Stomach smooth muscle (tissue), 2 donors: Measurements from ENCODE around the gene TMPRSS15.

Source experiments
- H3K27ac ChIP-seq: one replicate; pipeline ENCODE4 v1.7.0; 2013; ENCODE audit warnings: mild to moderate bottlenecking, low read length, inconsistent platforms
- H3K27me3 ChIP-seq, 2 donors: one replicate each; pipeline ENCODE4 v1.7.0; 2013; ENCODE audit warnings: low read length in 2 of 2; ENCODE audit not compliant: insufficient read depth in 2 of 2, control insufficient read depth in 1 of 2
- H3K36me3 ChIP-seq, 2 donors: one replicate each; pipeline ENCODE4 v1.7.0; 2013; ENCODE audit warnings: low read length in 2 of 2; ENCODE audit not compliant: control insufficient read depth in 2 of 2, insufficient read depth in 2 of 2
- H3K4me1 ChIP-seq: one replicate; pipeline ENCODE4 v1.7.0; 2013; ENCODE audit warnings: low read length; ENCODE audit not compliant: control insufficient read depth, insufficient read depth
- H3K4me3 ChIP-seq, 2 donors: one replicate each; pipeline ENCODE4 v1.7.0; 2013; ENCODE audit warnings: low read length in 2 of 2
- H3K9ac ChIP-seq, 2 donors: one replicate each; pipeline ENCODE4 v1.7.0; 2013; ENCODE audit warnings: low read length in 2 of 2, mild to moderate bottlenecking in 1 of 2
- H3K9me3 ChIP-seq, 2 donors: one replicate each; pipeline ENCODE4 v1.7.0; 2013; ENCODE audit warnings: low read length in 2 of 2; ENCODE audit not compliant: control insufficient read depth in 2 of 2
- donor health status: healthy.
- donor health status: Pancreatic carcinoma.

Gene TMPRSS15

DNA sequence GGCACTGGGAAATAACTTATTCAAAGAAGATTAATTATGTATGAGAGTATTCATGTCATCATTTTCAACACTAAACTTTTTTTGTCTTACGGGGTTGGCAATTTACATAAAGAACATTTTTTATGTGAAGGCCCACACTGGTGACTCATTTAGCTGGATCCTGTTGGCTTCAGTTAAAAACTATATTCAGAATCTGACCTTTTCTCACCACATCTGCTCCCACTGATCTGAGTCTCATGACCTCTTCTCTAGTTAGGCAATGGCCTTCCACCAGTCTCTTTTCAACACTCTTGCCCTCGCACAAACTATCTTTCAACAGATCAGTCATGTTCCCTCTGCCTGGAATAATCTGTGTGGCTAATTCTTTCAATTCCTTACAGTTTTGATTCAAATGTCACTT, 53.4 kb downstream of the TMPRSS15 start:
- H3K27me3 ChIP-seq, result no peaks in the 10 kb centered on the region
- no peak overlapping the region for H3K27ac ChIP-seq
- no peak overlapping the region for H3K9ac ChIP-seq
- H3K36me3 ChIP-seq, result no peaks in the 10 kb centered on the region
- H3K4me3 ChIP-seq, result no peak overlapping the region
- H3K9me3 ChIP-seq, result no peaks in the 10 kb centered on the region
- no peaks in the 10 kb centered on the region for H3K4me1 ChIP-seq

DNA sequence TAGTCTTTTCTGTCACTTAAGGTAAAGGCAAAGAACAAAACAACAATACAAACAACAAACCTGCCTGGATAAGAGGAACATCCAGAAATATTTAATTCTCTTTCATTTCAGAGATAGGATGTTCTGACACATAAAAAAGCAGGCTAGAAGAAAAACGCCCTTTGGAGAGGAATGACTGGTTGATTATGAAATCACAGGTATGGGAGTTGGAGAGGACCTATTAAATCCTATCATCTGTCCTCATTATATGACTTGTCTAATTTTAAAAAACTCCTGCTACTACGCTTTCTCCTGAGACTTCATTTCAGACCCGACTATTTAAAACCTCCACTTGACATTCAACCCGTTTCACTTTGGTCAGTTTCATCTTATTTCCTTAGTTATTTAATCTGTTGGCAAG, 54.1 kb downstream of the TMPRSS15 start:
- H3K9me3 ChIP-seq, result no peaks in the 10 kb centered on the region
- H3K36me3 ChIP-seq, result no peaks in the 10 kb centered on the region
- no peak overlapping the region for H3K9ac ChIP-seq
- H3K4me3 ChIP-seq, result no peak overlapping the region
- no peak overlapping the region for H3K27ac ChIP-seq
- no peaks in the 10 kb centered on the region for H3K4me1 ChIP-seq
- H3K27me3 ChIP-seq, result no peaks in the 10 kb centered on the region

GRCh38 chr21:18340387-18340942, 63.1 kb downstream of the TMPRSS15 start:
- Histone ChIP-seq H3K27me3 (no peaks in the 10 kb centered on the region), H3K4me3 (no peak overlapping the region), H3K9me3 (no peaks in the 10 kb centered on the region), H3K36me3 (no peaks in the 10 kb centered on the region), H3K4me1 (no peaks in the 10 kb centered on the region), H3K27ac (no peak overlapping the region), H3K9ac (no peak overlapping the region)

DNA sequence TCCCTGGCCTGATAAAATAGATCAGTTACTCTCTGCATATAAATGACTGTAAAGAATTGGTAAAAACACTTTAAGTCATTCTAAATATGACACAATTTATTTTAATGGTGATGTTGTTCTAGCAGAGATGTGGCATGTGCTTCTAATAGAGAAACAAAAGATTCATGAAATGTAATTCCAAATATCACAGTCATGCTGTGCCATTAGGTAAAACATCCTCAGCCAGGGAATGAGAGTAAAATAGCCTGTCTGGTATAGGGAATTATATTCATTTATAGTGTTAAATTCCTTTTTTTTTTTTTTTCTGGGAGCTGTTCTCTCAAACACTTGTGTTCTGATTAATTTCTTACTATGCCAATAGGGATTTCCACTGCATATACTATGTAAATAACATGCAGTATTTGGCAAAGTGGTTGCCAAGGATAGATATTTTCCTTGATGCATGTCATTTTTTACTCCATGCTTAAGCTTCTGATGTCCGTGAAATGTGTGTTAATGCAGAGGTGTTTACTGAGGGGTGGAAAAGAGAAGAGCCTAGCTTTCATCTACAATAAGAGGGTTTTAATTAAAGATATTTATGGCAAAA, 67.8 kb downstream of the TMPRSS15 start:
- Histone ChIP-seq H3K27ac (no peak overlapping the region), H3K9me3 (no peaks in the 10 kb centered on the region), H3K4me1 (no peaks in the 10 kb centered on the region), H3K27me3 (no peaks in the 10 kb centered on the region), H3K4me3 (no peak overlapping the region), H3K36me3 (no peaks in the 10 kb centered on the region), H3K9ac (no peak overlapping the region)

DNA sequence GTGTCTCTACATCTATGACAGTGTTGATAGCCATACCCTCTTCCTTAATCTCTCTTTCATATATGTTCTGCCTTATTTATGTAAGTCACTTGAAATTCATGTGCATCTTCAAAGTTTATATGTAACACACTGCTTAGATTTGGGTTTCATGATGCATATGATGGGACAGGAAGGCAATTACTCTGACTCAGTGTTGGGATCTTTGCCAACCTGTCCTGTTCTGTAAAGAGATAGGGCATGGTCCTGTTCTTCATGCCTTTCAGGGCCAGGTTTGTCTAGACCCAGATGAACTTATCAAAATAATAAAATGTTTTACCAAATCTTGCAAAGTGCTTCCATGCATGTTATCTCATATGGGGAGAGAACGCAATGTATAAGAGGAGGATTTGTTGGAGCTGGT, 69.5 kb downstream of the TMPRSS15 start:
- H3K9me3 ChIP-seq, result no peaks in the 10 kb centered on the region

GRCh38 chr21:18318156-18318555, 85.4 kb downstream of the TMPRSS15 start:
- Histone ChIP-seq H3K9me3 (no peaks in the 10 kb centered on the region), H3K27me3 (no peaks in the 10 kb centered on the region), H3K9ac (no peak overlapping the region), H3K27ac (no peak overlapping the region), H3K4me1 (no peaks in the 10 kb centered on the region), H3K36me3 (no peaks in the 10 kb centered on the region), H3K4me3 (no peak overlapping the region)

More for the DNA sequence above, 69.5 kb downstream of the TMPRSS15 start:
- Histone ChIP-seq H3K36me3 (no peaks in the 10 kb centered on the region), H3K27ac (no peak overlapping the region), H3K4me1 (no peaks in the 10 kb centered on the region), H3K9ac (no peak overlapping the region), H3K27me3 (no peaks in the 10 kb centered on the region), H3K4me3 (no peak overlapping the region)

GRCh38 chr21:18298228-18298627, 105.4 kb downstream of the TMPRSS15 start:
- no peaks in the 10 kb centered on the region for H3K27me3 ChIP-seq
- H3K4me3 ChIP-seq, result no peak overlapping the region

GRCh38 chr21:18294100-18294499, 109.5 kb downstream of the TMPRSS15 start:
- no peak overlapping the region for H3K27ac ChIP-seq

More at GRCh38 chr21:18298228-18298627, 105.4 kb downstream of the TMPRSS15 start:
- Histone ChIP-seq H3K9me3 (no peaks in the 10 kb centered on the region), H3K27ac (no peak overlapping the region), H3K36me3 (no peaks in the 10 kb centered on the region), H3K9ac (no peak overlapping the region), H3K4me1 (no peaks in the 10 kb centered on the region)

GRCh38 chr21:18289876-18290275, 113.7 kb downstream of the TMPRSS15 start:
- H3K36me3 ChIP-seq, result no peaks in the 10 kb centered on the region
- no peak overlapping the region for H3K27ac ChIP-seq
- no peaks in the 10 kb centered on the region for H3K9me3 ChIP-seq
- no peaks in the 10 kb centered on the region for H3K27me3 ChIP-seq
- H3K9ac ChIP-seq, result no peak overlapping the region
- H3K4me3 ChIP-seq, result no peak overlapping the region
- H3K4me1 ChIP-seq, result no peaks in the 10 kb centered on the region

More at GRCh38 chr21:18294100-18294499, 109.5 kb downstream of the TMPRSS15 start:
- no peak overlapping the region for H3K4me3 ChIP-seq
- no peaks in the 10 kb centered on the region for H3K36me3 ChIP-seq
- no peaks in the 10 kb centered on the region for H3K9me3 ChIP-seq
- H3K4me1 ChIP-seq, result no peaks in the 10 kb centered on the region
- no peak overlapping the region for H3K9ac ChIP-seq
- no peaks in the 10 kb centered on the region for H3K27me3 ChIP-seq

- no peak overlapping the region for H3K4me3 ChIP-seq
- no peaks in the 10 kb centered on the region for H3K9me3 ChIP-seq
- no peaks in the 10 kb centered on the region for H3K4me1 ChIP-seq
- no peak overlapping the region for H3K27ac ChIP-seq
- no peak overlapping the region for H3K9ac ChIP-seq
- H3K27me3 ChIP-seq, result no peaks in the 10 kb centered on the region
- no peaks in the 10 kb centered on the region for H3K36me3 ChIP-seq
These were observed 118.2 kb downstream of the TMPRSS15 start for GRCh38 chr21:18285379-18285778.

DNA sequence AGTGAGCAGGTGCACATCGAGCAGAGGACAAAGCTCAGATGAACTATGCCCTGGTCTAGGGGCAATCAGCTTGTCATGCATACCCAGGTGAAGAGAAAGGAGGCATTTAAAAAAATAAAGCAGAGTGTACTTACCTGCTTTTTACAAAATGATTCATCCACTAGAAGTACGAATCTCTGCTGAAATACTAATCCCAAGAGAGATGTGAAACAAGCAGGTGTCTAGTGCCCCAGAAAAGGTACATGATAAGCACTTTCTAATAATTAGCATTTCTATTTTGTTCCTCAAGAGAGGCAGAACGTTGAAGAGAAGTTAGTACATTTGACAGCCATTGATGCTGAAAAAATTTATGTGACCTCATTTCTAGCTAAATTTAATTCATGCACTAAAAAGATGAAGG, 127.8 kb downstream of the TMPRSS15 start:
- no peaks in the 10 kb centered on the region for H3K36me3 ChIP-seq
- no peak overlapping the region for H3K4me3 ChIP-seq
- no peaks in the 10 kb centered on the region for H3K9me3 ChIP-seq
- no peaks in the 10 kb centered on the region for H3K4me1 ChIP-seq
- H3K9ac ChIP-seq, result no peak overlapping the region
- H3K27ac ChIP-seq, result no peak overlapping the region
- no peaks in the 10 kb centered on the region for H3K27me3 ChIP-seq
